ENCODE measurements around the gene EPHA10. TPM values are rescaled to one million over a fixed set of nuclear protein-coding genes. Genes with fewer than 3 reads are reported as not detected.

Gene EPHA10
- polyA plus RNA-seq, 1 experiment, result not detected

GRCh38 chr1:37677143-37677439 lies 87.8 kb downstream of the EPHA10 start:
- no peak for DNase-seq (ENCODE audit: low read depth, low spot score)
- POLR2A ChIA-PET, result no interaction called here

GRCh38 chr1:37676281-37677142 lies 88.4 kb downstream of the EPHA10 start:
- no peak for TF ChIP-seq CTCF (IDR thresholded peaks at IDR 0.05; ENCODE audit: low read depth, low read length)
- no peak overlapping the region for H3K4me3 ChIP-seq (ENCODE audit: low read depth, low read length)
- H3K9me3 ChIP-seq (ENCODE audit: control insufficient read depth, insufficient read depth, low read length), result no peaks in the 10 kb centered on the region
- no peak for DNase-seq (ENCODE audit: low read depth, low spot score)
- peaks cover 42% of the 10 kb centered on the region for H3K27me3 ChIP-seq (ENCODE audit: control insufficient read depth, insufficient read depth, low read length)
- no peak overlapping the region for H3K27ac ChIP-seq (ENCODE audit: low read depth, low read length)
- ChIA-PET CTCF (interaction anchor here (13.0 kb wide), 1 partner anchor 73 kb away, joined by 378 read pairs; no protein-coding TSS in a partner anchor), POLR2A (no interaction called here)

More at GRCh38 chr1:37677143-37677439, 87.8 kb downstream of the EPHA10 start:
- no peak overlapping the region for H3K27ac ChIP-seq (ENCODE audit: low read depth, low read length)
- H3K9me3 ChIP-seq (ENCODE audit: control insufficient read depth, insufficient read depth, low read length), result no peaks in the 10 kb centered on the region
- TF ChIP-seq CTCF (IDR thresholded peaks at IDR 0.05; ENCODE audit: low read depth, low read length), result no peak
- H3K27me3 ChIP-seq (ENCODE audit: control insufficient read depth, insufficient read depth, low read length), result peaks cover 38% of the 10 kb centered on the region
- H3K4me3 ChIP-seq (ENCODE audit: low read depth, low read length), result no peak overlapping the region
- CTCF ChIA-PET, result interaction anchor here (13.0 kb wide), 1 partner anchor 74 kb away, joined by 378 read pairs; no protein-coding TSS in a partner anchor

- Histone ChIP-seq H3K9me3 (ENCODE audit: control insufficient read depth, insufficient read depth, low read length) (no peaks in the 10 kb centered on the region), H3K27ac (ENCODE audit: low read depth, low read length) (no peak overlapping the region), H3K4me3 (ENCODE audit: low read depth, low read length) (no peak overlapping the region), H3K27me3 (ENCODE audit: control insufficient read depth, insufficient read depth, low read length) (peaks cover 45% of the 10 kb centered on the region)
- no peak for DNase-seq (ENCODE audit: low read depth, low spot score)
- ChIA-PET POLR2A (no interaction called here), CTCF (interaction anchor here (0.7 to 13.0 kb wide), 3 partner anchors 9 to 71 kb away, joined by 3 to 378 read pairs (median 3); no protein-coding TSS in a partner anchor)
- TF ChIP-seq CTCF (IDR thresholded peaks at IDR 0.05; ENCODE audit: low read depth, low read length), result no peak
Observed at GRCh38 chr1:37673920-37674319, 91.0 kb downstream of the EPHA10 start.

- Histone ChIP-seq H3K9me3 (ENCODE audit: control insufficient read depth, insufficient read depth, low read length) (no peaks in the 10 kb centered on the region), H3K27ac (ENCODE audit: low read depth, low read length) (no peak overlapping the region), H3K27me3 (ENCODE audit: control insufficient read depth, insufficient read depth, low read length) (peaks cover 49% of the 10 kb centered on the region), H3K4me3 (ENCODE audit: low read depth, low read length) (no peak overlapping the region)
- ChIA-PET CTCF (interaction anchor here (1.6 kb wide), 1 partner anchor 9 kb away, joined by 5 read pairs; no protein-coding TSS in a partner anchor), POLR2A (no interaction called here)
- TF ChIP-seq CTCF (IDR thresholded peaks at IDR 0.05; ENCODE audit: low read depth, low read length), result no peak
- DNase-seq (ENCODE audit: low read depth, low spot score), result no peak
Observed at GRCh38 chr1:37672136-37672870, 92.6 kb downstream of the EPHA10 start.

GRCh38 chr1:37671261-37671660 lies 93.7 kb downstream of the EPHA10 start:
- Histone ChIP-seq H3K27ac (ENCODE audit: low read depth, low read length) (no peak overlapping the region), H3K4me3 (ENCODE audit: low read depth, low read length) (no peak overlapping the region), H3K27me3 (ENCODE audit: control insufficient read depth, insufficient read depth, low read length) (peaks cover 46% of the 10 kb centered on the region), H3K9me3 (ENCODE audit: control insufficient read depth, insufficient read depth, low read length) (no peaks in the 10 kb centered on the region)
- no peak for DNase-seq (ENCODE audit: low read depth, low spot score)
- POLR2A ChIA-PET, result no interaction called here
- TF ChIP-seq CTCF (IDR thresholded peaks at IDR 0.05; ENCODE audit: low read depth, low read length), result no peak
- CTCF ChIA-PET, result interaction anchor here (1.1 to 1.6 kb wide), 2 partner anchors 10 to 11 kb away, joined by 3 to 5 read pairs; no protein-coding TSS in a partner anchor
